SK-N-MC (cell line): ENCODE results near the gene SPTBN4.
"Not testable (repeated sequence)": the region's sequence is repeated elsewhere in the genome, so short reads cannot be mapped to it uniquely, and the experiment has no call there.

ENCODE experiments used
- DNase-seq: peaks from one replicate; pipeline ENCODE4 v3.0.0-alpha.2; 2011; ENCODE audit warnings: low read depth, low spot score
- H3K27ac ChIP-seq: fragments of 200-600 bp; sonication (generic); 2 replicates; pipeline ENCODE4 v1.5.1; 2016; ENCODE audit warnings: mixed run types
- H3K36me3 ChIP-seq: fragments of 200-600 bp; sonication (generic); 2 replicates; pipeline ENCODE4 v1.6.1; 2017; ENCODE audit warnings: antibody characterized with exemption, low read length, mixed read lengths; ENCODE audit not compliant: insufficient read depth
- H3K4me3 ChIP-seq: fragments of 200-600 bp; sonication (generic); 2 replicates; pipeline ENCODE4 v1.5.1; 2016
- H3K9ac ChIP-seq: fragments of 200-600 bp; sonication (generic); 2 replicates; pipeline ENCODE4 v1.8.0; 2017; ENCODE audit warnings: mixed run types, mixed read lengths; ENCODE audit not compliant: insufficient read length
- H3K9me3 ChIP-seq: fragments of 200-600 bp; sonication (generic); 2 replicates; pipeline ENCODE4 v1.6.1; 2017; ENCODE audit warnings: low read depth, mild to moderate bottlenecking, antibody characterized with exemption, low read length, moderate library complexity, mixed read lengths
- EZH2 ChIP-seq: fragments of 200-600 bp; sonication (generic); IDR thresholded peaks from one replicate; pipeline ENCODE4 v1.6.1; 2017; ENCODE audit warnings: antibody characterized with exemption
- FOXP2 ChIP-seq: optimal IDR thresholded peaks from 2 replicates; pipeline ENCODE3; 2011; ENCODE audit warnings: mild to moderate bottlenecking, moderate library complexity; ENCODE audit not compliant: insufficient read depth; ENCODE audit errors: extremely low read length, control extremely low read depth
- POLR2AphosphoS5 ChIP-seq: IDR thresholded peaks from 2 replicates; pipeline ENCODE4 v1.6.1; 2012; ENCODE audit warnings: mild to moderate bottlenecking, low read depth, low read length, borderline replicate concordance

The SPTBN4 gene

GRCh38 chr19:40616941-40617340, 150.1 kb downstream of the SPTBN4 start:
- no peaks in the 10 kb centered on the region for H3K9me3 ChIP-seq
- no peak for DNase-seq
- no peak overlapping the region for H3K4me3 ChIP-seq
- TF ChIP-seq EZH2: no peak
- no peak for TF ChIP-seq POLR2AphosphoS5
- no peak for TF ChIP-seq FOXP2
- H3K9ac ChIP-seq: no peak overlapping the region
- H3K27ac ChIP-seq: no peak overlapping the region
- H3K36me3 ChIP-seq: peaks cover 31% of the 10 kb centered on the region

GRCh38 chr19:40617961-40618360, 151.2 kb downstream of the SPTBN4 start:
- no peak for TF ChIP-seq POLR2AphosphoS5
- TF ChIP-seq FOXP2: no peak
- TF ChIP-seq EZH2: no peak
- Histone ChIP-seq H3K27ac (no peak overlapping the region), H3K36me3 (peaks cover 35% of the 10 kb centered on the region), H3K9ac (no peak overlapping the region), H3K4me3 (no peak overlapping the region), H3K9me3 (no peaks in the 10 kb centered on the region)
- DNase-seq: no peak

GRCh38 chr19:40619333-40620160, 152.7 kb downstream of the SPTBN4 start:
- Histone ChIP-seq H3K4me3 (no peak overlapping the region), H3K9me3 (no peaks in the 10 kb centered on the region), H3K9ac (no peak overlapping the region), H3K27ac (no peak overlapping the region), H3K36me3 (peaks cover 35% of the 10 kb centered on the region)
- DNase-seq: no peak
- TF ChIP-seq POLR2AphosphoS5 (no peak), FOXP2 (no peak), EZH2 (no peak)

GRCh38 chr19:40620161-40620485, 153.3 kb downstream of the SPTBN4 start:
- Histone ChIP-seq H3K9ac (no peak overlapping the region), H3K9me3 (no peaks in the 10 kb centered on the region), H3K27ac (no peak overlapping the region), H3K4me3 (no peak overlapping the region), H3K36me3 (peaks cover 35% of the 10 kb centered on the region)
- no peak for DNase-seq
- TF ChIP-seq FOXP2 (no peak), POLR2AphosphoS5 (no peak), EZH2 (no peak)

GRCh38 chr19:40621283-40621682, 154.5 kb downstream of the SPTBN4 start:
- Histone ChIP-seq H3K27ac (no peak overlapping the region), H3K4me3 (no peak overlapping the region), H3K36me3 (peaks cover 37% of the 10 kb centered on the region), H3K9me3 (no peaks in the 10 kb centered on the region), H3K9ac (no peak overlapping the region)
- DNase-seq: no peak
- TF ChIP-seq EZH2 (no peak), POLR2AphosphoS5 (no peak), FOXP2 (no peak)

GRCh38 chr19:40621966-40622772, 155.4 kb downstream of the SPTBN4 start:
- DNase-seq: no peak
- Histone ChIP-seq H3K4me3 (no peak overlapping the region), H3K9me3 (no peaks in the 10 kb centered on the region), H3K9ac (no peak overlapping the region), H3K27ac (no peak overlapping the region), H3K36me3 (peaks cover 38% of the 10 kb centered on the region)
- TF ChIP-seq POLR2AphosphoS5 (no peak), EZH2 (no peak), FOXP2 (no peak)

GRCh38 chr19:40622773-40623075, 155.9 kb downstream of the SPTBN4 start:
- Histone ChIP-seq H3K9ac (no peak overlapping the region), H3K27ac (no peak overlapping the region), H3K36me3 (peaks cover 43% of the 10 kb centered on the region), H3K4me3 (no peak overlapping the region), H3K9me3 (no peaks in the 10 kb centered on the region)
- TF ChIP-seq POLR2AphosphoS5: no peak
- no peak for TF ChIP-seq FOXP2
- no peak for TF ChIP-seq EZH2
- DNase-seq: no peak

- peak overlapping the region; percentile 24; the same call in 1 of the 2 replicates for H3K4me3 ChIP-seq
Measured at GRCh38 chr19:40623403-40624251, 156.8 kb downstream of the SPTBN4 start.

GRCh38 chr19:40624369-40625153, 157.8 kb downstream of the SPTBN4 start:
- DNase-seq, H3K4me3 ChIP-seq, H3K9me3 ChIP-seq, H3K9ac ChIP-seq: not testable (repeated sequence)
- Histone ChIP-seq H3K27ac (0 out of 2 replicates have a peak overlapping the region, but pooled peaks have one; percentile 25), H3K36me3 (peaks cover 36% of the 10 kb centered on the region)

More at GRCh38 chr19:40623403-40624251, 156.8 kb downstream of the SPTBN4 start:
- peaks cover 43% of the 10 kb centered on the region for H3K36me3 ChIP-seq
- no peak overlapping the region for H3K9ac ChIP-seq
- TF ChIP-seq EZH2 (no peak), POLR2AphosphoS5 (no peak), FOXP2 (no peak)
- H3K27ac ChIP-seq: no peak overlapping the region
- no peaks in the 10 kb centered on the region for H3K9me3 ChIP-seq
- no peak for DNase-seq
